Adipose tissue (tissue), 3 donors: ENCODE measurements around the gene SHISA7. TPM values are rescaled to one million over a fixed set of nuclear protein-coding genes. Genes with fewer than 3 reads are reported as not detected.
"Not testable (repeated sequence)": the region's sequence is repeated elsewhere in the genome, so short reads cannot be mapped to it uniquely, and the experiment has no call there.

Experiments used
- H3K27ac ChIP-seq: one replicate; pipeline ENCODE4 v1.5.1; 2013; ENCODE audit warnings: low read depth, low read length
- WGBS, 3 donors: extraction: QIAGEN DNeasy Blood & Tissue Kit; methylation state at CpG; one replicate each; pipeline ENCODE4 v1.1.7; 2013; 5-methylcytosine and 5-hydroxymethylcytosine counted together
- polyA plus RNA-seq, 3 donors: library from polyadenylated mRNA; stranded (reverse); fragments of 200-250 nt; gene quantifications; one replicate each; pipeline ENCODE4 v1.2.3, GENCODE V29; 2013
- donor health status: healthy with polysubstance abuse.
- donor health status: Bipolar disorder and iron deficiency.
- donor health status: healthy.

The SHISA7 gene
- polyA plus RNA-seq, 3 donors: 0.07 to 0.11 TPM; not detected in 1

- 51 to 92% (median 82%) methylated on average over 4 of the region's 4 CpGs for WGBS, 3 donors
- no peak overlapping the region for H3K27ac ChIP-seq
Measured at GRCh38 chr19:55434356-55434919, 8.7 kb downstream of the SHISA7 start.

- WGBS, 3 donors: 5 to 13% (median 10%) methylated on average over 42 to 48 of the region's 48 CpGs
- no peak overlapping the region for H3K27ac ChIP-seq
Measured at GRCh38 chr19:55433292-55433691, 9.8 kb downstream of the SHISA7 start.

GRCh38 chr19:55432241-55432959 lies 10.7 kb downstream of the SHISA7 start:
- no peak overlapping the region for H3K27ac ChIP-seq
- 81 to 86% (median 85%) methylated on average over 14 of the region's 14 CpGs for WGBS, 3 donors

- 86 to 94% (median 92%) methylated on average over 1 of the region's 1 CpG for WGBS, 3 donors
- H3K27ac ChIP-seq: no peak overlapping the region
Measured at GRCh38 chr19:55431183-55431582, 11.9 kb downstream of the SHISA7 start.

- 49 to 78% (median 72%) methylated on average over 2 of the region's 2 CpGs for WGBS, 3 donors
- no peak overlapping the region for H3K27ac ChIP-seq
Measured at GRCh38 chr19:55426042-55426441, 17.1 kb downstream of the SHISA7 start.

GRCh38 chr19:55424518-55424917 lies 18.6 kb downstream of the SHISA7 start:
- no peak overlapping the region for H3K27ac ChIP-seq
- 74 to 83% (median 83%) methylated on average over 3 of the region's 3 CpGs for WGBS, 3 donors

- WGBS, 3 donors: 69 to 76% (median 75%) methylated on average over 13 of the region's 13 CpGs
Measured at GRCh38 chr19:55423225-55424005, 19.7 kb downstream of the SHISA7 start.

GRCh38 chr19:55421281-55421680 lies 21.8 kb downstream of the SHISA7 start:
- not testable (repeated sequence) for H3K27ac ChIP-seq
- WGBS, 3 donors: 37 to 65% (median 46%) methylated on average over 4 of the region's 4 CpGs

More at GRCh38 chr19:55423225-55424005, 19.7 kb downstream of the SHISA7 start:
- no peak overlapping the region for H3K27ac ChIP-seq

GRCh38 chr19:55419624-55420236 lies 23.4 kb downstream of the SHISA7 start:
- WGBS, 3 donors: 65 to 79% (median 71%) methylated on average over 5 of the region's 5 CpGs
- no peak overlapping the region for H3K27ac ChIP-seq

GRCh38 chr19:55419103-55419502 lies 24.0 kb downstream of the SHISA7 start:
- WGBS, 3 donors: 49 to 68% (median 66%) methylated on average over 5 of the region's 5 CpGs

GRCh38 chr19:55418185-55418584 lies 24.9 kb downstream of the SHISA7 start:
- WGBS, 3 donors: 7 to 21% (median 16%) methylated on average over 7 of the region's 7 CpGs
- H3K27ac ChIP-seq: no peak overlapping the region

More at GRCh38 chr19:55419103-55419502, 24.0 kb downstream of the SHISA7 start:
- no peak overlapping the region for H3K27ac ChIP-seq

GRCh38 chr19:55410168-55410567 lies 32.9 kb downstream of the SHISA7 start:
- 94 to 98% (median 95%) methylated on average over 2 of the region's 2 CpGs for WGBS, 3 donors

GRCh38 chr19:55409179-55409578 lies 33.9 kb downstream of the SHISA7 start:
- 89 to 98% (median 98%) methylated on average over 8 of the region's 8 CpGs for WGBS, 3 donors

More at GRCh38 chr19:55410168-55410567, 32.9 kb downstream of the SHISA7 start:
- H3K27ac ChIP-seq: no peak overlapping the region

GRCh38 chr19:55408533-55408872 lies 34.6 kb downstream of the SHISA7 start:
- 54 to 71% (median 62%) methylated on average over 9 of the region's 9 CpGs for WGBS, 3 donors
- H3K27ac ChIP-seq: peak overlapping the region; percentile 82

More at GRCh38 chr19:55409179-55409578, 33.9 kb downstream of the SHISA7 start:
- H3K27ac ChIP-seq: not testable (repeated sequence)

GRCh38 chr19:55407800-55408532 lies 35.1 kb downstream of the SHISA7 start:
- H3K27ac ChIP-seq: peak overlapping the region; percentile 97
- 0 to 1% (median 1%) methylated on average over 67 to 72 of the region's 72 CpGs for WGBS, 3 donors

- WGBS, 3 donors: 0 to 2% (median 1%) methylated on average over 29 to 36 of the region's 36 CpGs
- peak within 1 kb of the TSS; percentile 97 for H3K27ac ChIP-seq
Measured at GRCh38 chr19:55407550-55407799, 35.6 kb downstream of the SHISA7 start, which contains the start of gene UBE2S. UBE2S (minus strand) TSS chr19:55407788; CDS start chr19:55407589, 199 bp downstream.

GRCh38 chr19:55406826-55407549 lies 36.1 kb downstream of the SHISA7 start:
- 9 to 19% (median 16%) methylated on average over 28 to 35 of the region's 35 CpGs for WGBS, 3 donors
- H3K27ac ChIP-seq: peak overlapping the region; percentile 20
